ENCODE results near the gene CDH5.

Gene CDH5

GRCh38 chr16:66391726-66392670 is 25.5 kb downstream of the CDH5 start:
- no peak for DNase-seq

- no peak for DNase-seq
Observed at GRCh38 chr16:66395806-66396555, 29.5 kb downstream of the CDH5 start.

- DNase-seq: no peak
Observed at GRCh38 chr16:66397736-66398433, 31.4 kb downstream of the CDH5 start.

GRCh38 chr16:66399031-66399430 is 32.5 kb downstream of the CDH5 start:
- DNase-seq: no peak

GRCh38 chr16:66399930-66400329 is 33.4 kb downstream of the CDH5 start:
- no peak for DNase-seq

GRCh38 chr16:66400503-66401380 is 34.3 kb downstream of the CDH5 start:
- no peak for DNase-seq

- DNase-seq: no peak
Observed at GRCh38 chr16:66401610-66402009, 35.1 kb downstream of the CDH5 start.

GRCh38 chr16:66402166-66402565 is 35.7 kb downstream of the CDH5 start:
- no peak for DNase-seq

- no peak for DNase-seq
Observed at GRCh38 chr16:66402591-66403230, 36.2 kb downstream of the CDH5 start.

GRCh38 chr16:66403531-66404145 is 37.1 kb downstream of the CDH5 start:
- no peak for DNase-seq

GRCh38 chr16:66405057-66405783 is 38.7 kb downstream of the CDH5 start:
- no peak for DNase-seq

- DNase-seq: peak; percentile 78 to 93 (median 90)
Observed at GRCh38 chr16:66406534-66407221, 40.2 kb downstream of the CDH5 start.

GRCh38 chr16:66408163-66409048 is 41.9 kb downstream of the CDH5 start:
- peak; percentile 54 to 80 (median 74) for DNase-seq

GRCh38 chr16:66409156-66409555 is 42.7 kb downstream of the CDH5 start:
- no peak for DNase-seq

- no peak for DNase-seq
Observed at GRCh38 chr16:66412182-66412581, 45.7 kb downstream of the CDH5 start.

- DNase-seq: no peak
Observed at GRCh38 chr16:66414891-66415290, 48.4 kb downstream of the CDH5 start.

- DNase-seq: no peak
Observed at GRCh38 chr16:66416136-66416535, 49.6 kb downstream of the CDH5 start.

GRCh38 chr16:66416939-66417700 is 50.6 kb downstream of the CDH5 start:
- DNase-seq: peak; percentile 52 to 82 (median 69)
